ENCODE results near the gene ALDOB. TPM values are rescaled to one million over a fixed set of nuclear protein-coding genes. Genes with fewer than 3 reads are reported as not detected.

Gene ALDOB
- total RNA-seq, 1 experiment from 2014 or later: 1.2 TPM

- Histone ChIP-seq H3K79me2 (ENCODE audit: insufficient read depth, low read length) (no peaks in the 10 kb centered on the region), H3K27me3 (ENCODE audit: insufficient read depth, low read length) (peaks cover 5% of the 10 kb centered on the region; the same call in 1 of the 2 replicates), H3K4me1 (ENCODE audit: control insufficient read depth in 1 of 2, insufficient read depth in 2 of 2, low read length in 2 of 2) (no peaks in the 10 kb centered on the region), H4K20me1 (ENCODE audit: insufficient read depth) (no peaks in the 10 kb centered on the region), H3K36me3 (ENCODE audit: control insufficient read depth in 1 of 2, insufficient read depth in 2 of 2, low read length in 2 of 2) (no peaks in the 10 kb centered on the region), H2AFZ (ENCODE audit: low read depth, low read length, poor library complexity, severe bottlenecking) (no peak overlapping the region), H3K9me3 (ENCODE audit: control insufficient read depth in 1 of 2, insufficient read depth in 1 of 2, low read depth in 1 of 2, low read length in 2 of 2) (no peaks in the 10 kb centered on the region), H3K4me2 (ENCODE audit: low read length) (no peak overlapping the region), H3K9me2 (ENCODE audit: insufficient read depth) (no peaks in the 10 kb centered on the region), H3K27ac (ENCODE audit: low read depth, low read length) (no peak overlapping the region), H3K9ac (ENCODE audit: low read length) (no peak overlapping the region), H3K4me3 (replicated peaks in 1 of 2; ENCODE audit: low read depth in 1 of 2, low read length in 2 of 2) (no peak overlapping the region)
- DNase-seq (ENCODE audit: low read depth, low spot score): no peak
- BruUV-seq (replicated peaks): no TSS peak
- ATAC-seq: no peak
- RAD21 ChIA-PET (ENCODE audit: low non-redundant PET in 1 of 2, low total read pairs in 2 of 2, uncharacterized antibody in 2 of 2, unreplicated experiment in 2 of 2): no interaction called here
- intact Hi-C loops (cut with micrococcal nuclease): no loop called here
- no peak for TF ChIP-seq EZH2phosphoT487 (IDR thresholded peaks at IDR 0.05; ENCODE audit: borderline replicate concordance)
- TF ChIP-seq ZNF274 (IDR thresholded peaks at IDR 0.05; ENCODE audit: low read depth, low read length): no peak
- no peak for TF ChIP-seq TCF7L2 (IDR thresholded peaks at IDR 0.05; ENCODE audit: borderline replicate concordance, extremely low read depth, insufficient read depth, insufficient read length)
- no peak for TF ChIP-seq POLR2A (IDR thresholded peaks at IDR 0.05; ENCODE audit: borderline replicate concordance, extremely low read depth, insufficient read depth, insufficient read length)
- TF ChIP-seq CTCF (IDR thresholded peaks at IDR 0.05 in 2 of 3, conservative IDR thresholded peaks at IDR 0.05 in 1 of 3; ENCODE audit: borderline replicate concordance in 1 of 3, insufficient read depth in 1 of 3, low read depth in 2 of 3, low read length in 2 of 3): no peak
- TF ChIP-seq CEBPB (IDR thresholded peaks at IDR 0.05; ENCODE audit: low read depth): no peak
- no peak for TF ChIP-seq JUND (IDR thresholded peaks at IDR 0.05)
- TF ChIP-seq FOSL1 (IDR thresholded peaks at IDR 0.05; ENCODE audit: low read depth): no peak
- TF ChIP-seq REST (IDR thresholded peaks at IDR 0.05; ENCODE audit: low read depth): no peak
- no peak for TF ChIP-seq ATF3 (IDR thresholded peaks at IDR 0.05)
- TF ChIP-seq YY1 (IDR thresholded peaks at IDR 0.05; ENCODE audit: extremely low read depth, insufficient replicate concordance, low read depth, low read length): no peak
- no peak for TF ChIP-seq EZH2 (IDR thresholded peaks at IDR 0.05)
- no peak for TF ChIP-seq POLR2AphosphoS5 (IDR thresholded peaks at IDR 0.05; ENCODE audit: low read depth, low read length)
- TF ChIP-seq ELF1 (IDR thresholded peaks at IDR 0.05; ENCODE audit: borderline replicate concordance, low read depth): no peak
- TF ChIP-seq CBX3 (IDR thresholded peaks at IDR 0.05; ENCODE audit: low read depth): no peak
- TF ChIP-seq RAD21 (IDR thresholded peaks at IDR 0.05; ENCODE audit: low read depth): no peak
- TF ChIP-seq EGR1 (IDR thresholded peaks at IDR 0.05; ENCODE audit: low read depth): no peak
- TF ChIP-seq SP1 (IDR thresholded peaks at IDR 0.05; ENCODE audit: low read depth): no peak
- TF ChIP-seq ZBTB33 (IDR thresholded peaks at IDR 0.05; ENCODE audit: extremely low read depth, insufficient replicate concordance, low read length): no peak
- no peak for TF ChIP-seq MAX (IDR thresholded peaks at IDR 0.05)
- CTCF ChIA-PET: no interaction called here
- POLR2A ChIA-PET: no interaction called here
These were observed 20.0 kb downstream of the ALDOB start for GRCh38 chr9:101415578-101415977.
